Loucy (cell line): ENCODE results near the gene KCNJ1.

ENCODE experiments used
- H2AFZ ChIP-seq: fragments of 200-600 bp; sonication (generic); 2 replicates; pipeline ENCODE4 v1.6.0; 2016; ENCODE audit warnings: antibody characterized with exemption, mild to moderate bottlenecking, low read length, moderate library complexity
- H3F3A ChIP-seq: fragments of 200-600 bp; 2 replicates; pipeline ENCODE4 v1.6.0; 2016; ENCODE audit warnings: antibody characterized with exemption, low read depth, mild to moderate bottlenecking
- H3K27me3 ChIP-seq: fragments of 200-600 bp; sonication (generic); 2 replicates; pipeline ENCODE4 v1.6.1; 2014; ENCODE audit warnings: low read length, mild to moderate bottlenecking; ENCODE audit not compliant: insufficient read depth, poor library complexity, severe bottlenecking
- H3K36me3 ChIP-seq: fragments of 200-600 bp; sonication (generic); 2 replicates; pipeline ENCODE4 v1.6.1; 2016; ENCODE audit warnings: low read length; ENCODE audit not compliant: insufficient read depth
- H3K4me1 ChIP-seq: fragments of 200-600 bp; sonication (generic); 2 replicates; pipeline ENCODE4 v1.5.1; 2014; ENCODE audit warnings: low read length, mild to moderate bottlenecking; ENCODE audit not compliant: insufficient read depth, poor library complexity, severe bottlenecking
- H3K4me2 ChIP-seq: fragments of 200-600 bp; sonication (generic); 2 replicates; pipeline ENCODE4 v1.6.0; 2014; ENCODE audit warnings: antibody characterized with exemption, low read length, low read depth, mild to moderate bottlenecking; ENCODE audit not compliant: poor library complexity, severe bottlenecking
- H3K4me3 ChIP-seq: fragments of 200-600 bp; sonication (generic); 2 replicates; pipeline ENCODE4 v1.5.1; 2014; ENCODE audit warnings: low read length, mild to moderate bottlenecking, mixed read lengths; ENCODE audit not compliant: poor library complexity, severe bottlenecking
- H3K79me2 ChIP-seq: fragments of 200-600 bp; sonication (generic); 2 replicates; pipeline ENCODE4 v1.6.1; 2014; ENCODE audit warnings: low read length; ENCODE audit not compliant: insufficient read depth
- H3K9ac ChIP-seq: fragments of 200-600 bp; sonication (generic); 2 replicates; pipeline ENCODE4 v1.6.0; 2014; ENCODE audit warnings: mild to moderate bottlenecking, low read depth, low read length, moderate library complexity; ENCODE audit not compliant: poor library complexity, severe bottlenecking
- H3K9me2 ChIP-seq: fragments of 200-600 bp; sonication (generic); replicated peaks from 2 replicates; pipeline ENCODE4 v1.6.1; 2016; ENCODE audit warnings: low read depth, low read length, mixed read lengths
- H3K9me3 ChIP-seq: fragments of 200-600 bp; sonication (generic); 2 replicates; pipeline ENCODE4 v1.6.1; 2014; ENCODE audit warnings: mild to moderate bottlenecking, antibody characterized with exemption, low read length, low read depth; ENCODE audit not compliant: insufficient read depth
- H4K20me1 ChIP-seq: fragments of 200-600 bp; sonication (generic); 2 replicates; pipeline ENCODE4 v1.6.0; 2014; ENCODE audit warnings: antibody characterized with exemption, low read length, mild to moderate bottlenecking; ENCODE audit not compliant: insufficient read depth, poor library complexity, severe bottlenecking
- EZH2phosphoT487 ChIP-seq: fragments of 200-600 bp; IDR thresholded peaks from 2 replicates; pipeline ENCODE4 v1.6.1; 2018; ENCODE audit warnings: antibody characterized with exemption, mild to moderate bottlenecking, moderate library complexity, borderline replicate concordance
- TF ChIP-seq, protein P1 (sequence below): fragments of 200-600 bp; sonication (generic); conservative IDR thresholded peaks from 2 replicates; pipeline ENCODE4 v1.5.1; 2014; ENCODE audit warnings: mild to moderate bottlenecking, antibody characterized with exemption, low read length

KCNJ1 gene

DNA sequence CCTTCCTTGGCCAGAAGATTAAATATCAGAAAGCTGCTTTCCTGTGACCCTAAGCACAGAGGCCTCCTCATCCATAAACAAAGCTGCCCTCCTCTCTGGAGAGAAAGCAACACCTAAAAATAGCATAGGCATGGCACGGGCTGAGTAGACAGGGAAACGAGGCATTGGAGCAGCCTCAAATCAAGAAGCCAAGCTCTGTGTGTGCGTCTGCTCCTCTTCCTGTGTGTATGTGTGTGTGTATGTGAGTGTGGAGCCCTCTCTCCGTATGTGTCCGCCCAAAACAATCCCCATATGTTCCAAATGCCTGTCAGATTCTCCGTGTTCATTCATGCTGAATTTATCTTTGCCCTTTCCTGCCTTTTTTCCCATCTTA is 48.0 kb upstream of the KCNJ1 start:
- Histone ChIP-seq H3K9me2 (no peaks in the 10 kb centered on the region), H3K4me3 (no peak overlapping the region), H4K20me1 (no peaks in the 10 kb centered on the region), H3K27me3 (no peaks in the 10 kb centered on the region), H2AFZ (no peak overlapping the region), H3F3A (no peaks in the 10 kb centered on the region), H3K4me1 (peaks cover 5% of the 10 kb centered on the region), H3K79me2 (no peaks in the 10 kb centered on the region), H3K4me2 (no peak overlapping the region), H3K9me3 (no peaks in the 10 kb centered on the region), H3K36me3 (no peaks in the 10 kb centered on the region), H3K9ac (no peak overlapping the region)
- no peak for TF ChIP-seq EZH2phosphoT487
- TF ChIP-seq, protein P1, sequence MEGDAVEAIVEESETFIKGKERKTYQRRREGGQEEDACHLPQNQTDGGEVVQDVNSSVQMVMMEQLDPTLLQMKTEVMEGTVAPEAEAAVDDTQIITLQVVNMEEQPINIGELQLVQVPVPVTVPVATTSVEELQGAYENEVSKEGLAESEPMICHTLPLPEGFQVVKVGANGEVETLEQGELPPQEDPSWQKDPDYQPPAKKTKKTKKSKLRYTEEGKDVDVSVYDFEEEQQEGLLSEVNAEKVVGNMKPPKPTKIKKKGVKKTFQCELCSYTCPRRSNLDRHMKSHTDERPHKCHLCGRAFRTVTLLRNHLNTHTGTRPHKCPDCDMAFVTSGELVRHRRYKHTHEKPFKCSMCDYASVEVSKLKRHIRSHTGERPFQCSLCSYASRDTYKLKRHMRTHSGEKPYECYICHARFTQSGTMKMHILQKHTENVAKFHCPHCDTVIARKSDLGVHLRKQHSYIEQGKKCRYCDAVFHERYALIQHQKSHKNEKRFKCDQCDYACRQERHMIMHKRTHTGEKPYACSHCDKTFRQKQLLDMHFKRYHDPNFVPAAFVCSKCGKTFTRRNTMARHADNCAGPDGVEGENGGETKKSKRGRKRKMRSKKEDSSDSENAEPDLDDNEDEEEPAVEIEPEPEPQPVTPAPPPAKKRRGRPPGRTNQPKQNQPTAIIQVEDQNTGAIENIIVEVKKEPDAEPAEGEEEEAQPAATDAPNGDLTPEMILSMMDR: no peak

- no peak overlapping the region for H2AFZ ChIP-seq
- no peak overlapping the region for H3K4me3 ChIP-seq
- no peaks in the 10 kb centered on the region for H3K9me2 ChIP-seq
- H3K27me3 ChIP-seq: no peaks in the 10 kb centered on the region
- peaks cover 5% of the 10 kb centered on the region for H3K4me1 ChIP-seq
- H4K20me1 ChIP-seq: no peaks in the 10 kb centered on the region
- H3K79me2 ChIP-seq: no peaks in the 10 kb centered on the region
- TF ChIP-seq EZH2phosphoT487: no peak
- TF ChIP-seq, protein P1: no peak
- H3K36me3 ChIP-seq: no peaks in the 10 kb centered on the region
- no peaks in the 10 kb centered on the region for H3K9me3 ChIP-seq
- H3F3A ChIP-seq: no peaks in the 10 kb centered on the region
- H3K9ac ChIP-seq: no peak overlapping the region
- H3K4me2 ChIP-seq: no peak overlapping the region
These were observed 47.4 kb upstream of the KCNJ1 start for GRCh38 chr11:128914216-128915148.

DNA sequence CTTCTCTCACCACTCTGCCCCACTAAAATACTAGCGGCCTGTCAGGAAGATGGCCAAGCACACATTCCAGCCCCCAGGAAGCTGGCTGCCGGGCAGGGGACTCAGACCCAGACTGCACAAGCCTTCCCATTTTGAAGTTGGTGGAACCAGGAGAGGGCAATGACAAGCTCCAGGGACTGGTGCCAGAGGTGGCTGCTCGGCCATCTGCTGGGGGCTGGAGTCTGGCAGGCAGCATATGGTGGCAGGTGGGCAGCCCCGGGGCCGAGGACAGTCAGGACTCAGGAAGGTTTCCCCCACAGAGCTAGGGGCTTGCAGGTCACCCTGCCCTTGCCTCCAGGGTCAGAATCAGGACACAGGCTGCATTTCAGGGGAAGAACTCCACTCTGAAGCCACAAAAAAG is 46.7 kb upstream of the KCNJ1 start:
- Histone ChIP-seq H3K4me3 (no peak overlapping the region), H3F3A (no peaks in the 10 kb centered on the region), H3K27me3 (no peaks in the 10 kb centered on the region), H3K79me2 (no peaks in the 10 kb centered on the region), H3K36me3 (no peaks in the 10 kb centered on the region), H3K9me2 (no peaks in the 10 kb centered on the region), H3K9me3 (no peaks in the 10 kb centered on the region), H3K4me2 (no peak overlapping the region), H4K20me1 (no peaks in the 10 kb centered on the region), H2AFZ (no peak overlapping the region), H3K9ac (no peak overlapping the region), H3K4me1 (peaks cover under 1% of the 10 kb centered on the region)
- TF ChIP-seq, protein P1: no peak
- TF ChIP-seq EZH2phosphoT487: no peak
